Gastrocnemius medialis (tissue), 4 donors: ENCODE results near the gene RASSF4. TPM values are rescaled to one million over a fixed set of nuclear protein-coding genes. Genes with fewer than 3 reads are reported as not detected.

Experiments used
- ATAC-seq, 2 donors: fragments of 150-250 bp; one replicate each; pipeline ENCODE4 v1.9.1; 2016
- DNase-seq, 2 donors: peaks; one replicate each; pipeline ENCODE4 v3.0.0-alpha.2; 2019
- H3K27ac ChIP-seq, 4 donors: fragments of 200-600 bp; sonication (generic); 1 replicate in 1 of 4; 2 replicates in 3 of 4; pipeline ENCODE4 v1.5.1; 2016 to 2018; ENCODE audit warnings: mild to moderate bottlenecking in 2 of 4, moderate library complexity in 1 of 4
- H3K27me3 ChIP-seq, 3 donors: fragments of 200-600 bp; sonication (generic) in 2 of 3; 1 replicate in 1 of 3; 2 replicates in 2 of 3; pipeline versions ENCODE4 v1.5.1 to v1.6.0; 2016 to 2019; ENCODE audit warnings: mild to moderate bottlenecking in 1 of 3, moderate library complexity in 1 of 3
- H3K36me3 ChIP-seq, 2 donors: fragments of 200-600 bp; sonication (generic) in 1 of 2; one replicate each; pipeline ENCODE4 v1.5.1; 2017 to 2018
- H3K4me1 ChIP-seq, 2 donors: fragments of 200-600 bp; sonication (generic) in 1 of 2; one replicate each; pipeline ENCODE4 v1.5.1; 2016 to 2017; ENCODE audit warnings: mild to moderate bottlenecking in 2 of 2
- H3K4me3 ChIP-seq, 4 donors: fragments of 200-600 bp; sonication (generic) in 3 of 4; 1 replicate in 1 of 4; 2 replicates in 3 of 4; pipeline ENCODE4 v1.5.1; 2016 to 2019; ENCODE audit warnings: mild to moderate bottlenecking in 2 of 4
- H3K9me3 ChIP-seq, 3 donors: fragments of 200-600 bp; sonication (generic) in 2 of 3; 1 replicate in 1 of 3; 2 replicates in 2 of 3; pipeline ENCODE4 v1.5.1; 2016 to 2019
- POLR2A ChIP-seq, 2 donors: fragments of 450-650 bp; IDR thresholded peaks; one replicate each; pipeline ENCODE4 v1.6.1; 2017; ENCODE audit warnings: antibody characterized with exemption in 2 of 2, mild to moderate bottlenecking in 2 of 2, moderate library complexity in 2 of 2
- in situ Hi-C, 4 donors: fragments of 200-750 bp; cut with MboI; loops; one replicate each; pipeline versions ENCODE4 v1.15.0 to v1.8.0; 2017; ENCODE audit warnings: low sequenced_read_pairs in 4 of 4
- intact Hi-C: fragments of 100-400 bp; cut with DNase I; formaldehyde crosslinking; loops from one replicate; pipeline ENCODE4 v1.15.1; 2023; ENCODE audit warnings: low total_unique reads
- total RNA-seq, 4 donors: library from RNA; depleted of rRNA; stranded (reverse); fragments of >200 nt; gene quantifications; one replicate each; pipeline versions ENCODE4 v1.1.0 to v1.2.3, GENCODE V29; 2016
- TF ChIP-seq, protein P1 (sequence below), 5 experiments: fragments of 450-650 bp in 3 of 5; fragments of 200-600 bp in 2 of 5; sonication (generic) in 2 of 5; IDR thresholded peaks in 4 of 5; conservative IDR thresholded peaks in 1 of 5; 1 replicate in 4 of 5; 2 replicates in 1 of 5; pipeline ENCODE4 v1.5.1; 2016 to 2019; ENCODE audit warnings: antibody characterized with exemption in 5 of 5, mild to moderate bottlenecking in 3 of 5, moderate library complexity in 3 of 5

The RASSF4 gene
- total RNA-seq, 4 donors from 2014 or later, result 9.4 to 39.7 (median 24.0) TPM

DNA sequence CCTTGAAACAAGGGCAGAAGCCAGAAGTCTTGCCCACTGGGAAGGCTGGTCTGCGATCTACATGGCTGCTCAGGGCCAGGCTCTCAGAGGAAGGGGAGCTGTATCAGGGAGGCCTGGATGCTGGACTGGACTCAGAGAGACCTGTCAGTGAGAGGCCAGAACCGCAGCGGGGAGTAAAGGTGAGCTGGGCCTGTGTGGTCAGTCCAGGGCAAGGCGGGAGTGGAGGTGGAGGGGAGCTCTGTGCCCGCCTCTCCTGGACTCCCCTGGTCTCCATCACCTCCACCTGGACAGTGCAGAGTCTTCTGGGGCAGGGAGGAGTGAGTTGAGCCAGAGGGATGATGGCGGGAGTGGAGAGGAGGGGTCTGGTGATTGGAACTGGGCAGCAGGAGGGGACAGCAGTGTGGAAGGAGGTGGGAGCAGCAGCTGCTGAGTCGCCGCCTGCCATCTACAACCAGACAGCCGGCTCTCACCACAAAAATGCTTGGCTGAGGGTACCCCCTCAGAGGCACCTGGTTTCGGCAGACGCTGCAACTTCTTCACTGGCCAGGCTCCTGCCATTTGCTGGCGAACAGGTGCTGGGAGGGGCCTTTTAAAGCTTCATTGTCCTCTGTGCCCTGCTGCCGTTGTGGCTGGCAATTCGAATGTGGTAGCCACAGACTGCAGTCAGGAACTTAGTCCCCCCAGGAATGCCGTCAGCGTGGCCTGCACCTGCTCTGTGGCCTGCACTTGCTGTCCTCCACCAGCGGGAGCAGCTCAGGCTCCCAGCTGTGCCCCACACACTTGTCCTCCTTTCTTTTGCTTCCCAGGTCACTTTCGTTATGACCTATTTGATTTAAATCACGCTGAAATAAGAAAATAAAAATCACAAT is 3.5 kb downstream of the RASSF4 start:
- intact Hi-C loops (no loop called here), in situ Hi-C loops (no loop called here)
- peak; percentile 21 to 49 for ATAC-seq
- peak; percentile 71 to 88 for DNase-seq
- Histone ChIP-seq H3K27ac (peak overlapping the region; percentile 89 to 97 (median 95)), H3K36me3 (no peaks in the 10 kb centered on the region), H3K4me1 (peaks cover 87% of the 10 kb centered on the region in 2 donors), H3K4me3 (peak overlapping the region; percentile 21 to 43 (median 38)), H3K9me3 (no peaks in the 10 kb centered on the region), H3K27me3 (no peaks in the 10 kb centered on the region)
- TF ChIP-seq, protein P1, sequence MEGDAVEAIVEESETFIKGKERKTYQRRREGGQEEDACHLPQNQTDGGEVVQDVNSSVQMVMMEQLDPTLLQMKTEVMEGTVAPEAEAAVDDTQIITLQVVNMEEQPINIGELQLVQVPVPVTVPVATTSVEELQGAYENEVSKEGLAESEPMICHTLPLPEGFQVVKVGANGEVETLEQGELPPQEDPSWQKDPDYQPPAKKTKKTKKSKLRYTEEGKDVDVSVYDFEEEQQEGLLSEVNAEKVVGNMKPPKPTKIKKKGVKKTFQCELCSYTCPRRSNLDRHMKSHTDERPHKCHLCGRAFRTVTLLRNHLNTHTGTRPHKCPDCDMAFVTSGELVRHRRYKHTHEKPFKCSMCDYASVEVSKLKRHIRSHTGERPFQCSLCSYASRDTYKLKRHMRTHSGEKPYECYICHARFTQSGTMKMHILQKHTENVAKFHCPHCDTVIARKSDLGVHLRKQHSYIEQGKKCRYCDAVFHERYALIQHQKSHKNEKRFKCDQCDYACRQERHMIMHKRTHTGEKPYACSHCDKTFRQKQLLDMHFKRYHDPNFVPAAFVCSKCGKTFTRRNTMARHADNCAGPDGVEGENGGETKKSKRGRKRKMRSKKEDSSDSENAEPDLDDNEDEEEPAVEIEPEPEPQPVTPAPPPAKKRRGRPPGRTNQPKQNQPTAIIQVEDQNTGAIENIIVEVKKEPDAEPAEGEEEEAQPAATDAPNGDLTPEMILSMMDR (IDR thresholded peaks at IDR 0.05 in 4 of 5, conservative IDR thresholded peaks at IDR 0.05 in 1 of 5), result peak; percentile 44 to 68 (median 54)
- TF ChIP-seq POLR2A (IDR thresholded peaks at IDR 0.05), result peak; percentile 24 to 46

DNA sequence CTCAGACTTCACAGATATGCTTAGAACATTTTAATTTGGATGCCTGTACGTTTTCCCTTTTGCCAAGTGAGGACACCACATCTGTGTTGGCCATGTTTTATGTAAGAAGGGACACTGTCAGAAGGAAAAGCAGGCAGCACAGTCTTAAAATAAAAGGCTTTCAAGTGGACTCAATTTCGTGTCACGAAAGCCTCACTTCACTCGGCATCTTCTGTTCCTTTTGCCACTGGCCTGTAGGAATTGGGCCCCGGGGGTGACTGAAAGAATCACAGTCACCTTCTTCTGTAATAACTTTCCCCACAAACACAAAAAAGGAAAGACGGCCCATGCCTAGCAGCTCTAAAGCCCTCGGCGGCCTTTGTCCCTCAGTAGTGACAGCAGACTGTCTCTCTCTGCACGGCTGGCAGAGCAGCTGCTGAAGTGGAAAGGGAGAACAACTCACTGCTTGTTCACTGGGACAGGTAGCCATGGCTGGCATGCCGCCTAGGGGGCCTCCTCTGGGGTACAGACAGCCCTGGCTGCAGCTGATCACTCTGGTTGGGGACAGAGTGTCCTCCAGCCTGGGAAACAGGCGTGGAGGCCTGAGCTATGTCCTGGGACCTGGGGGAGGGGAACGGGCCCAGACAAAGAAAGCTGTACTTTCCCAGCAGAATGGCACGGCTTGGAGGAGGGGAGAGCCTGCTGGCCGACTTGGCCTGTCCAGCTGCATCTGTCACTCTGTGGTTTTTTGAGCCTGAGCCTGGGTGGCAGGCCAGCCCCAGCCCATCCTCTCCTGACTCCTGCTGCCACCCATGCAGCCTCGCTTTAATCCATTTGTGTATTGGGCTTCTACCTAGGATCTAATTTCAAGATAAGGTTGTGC is 4.4 kb downstream of the RASSF4 start:
- peaks cover 87 to 89% of the 10 kb centered on the region in 2 donors for H3K4me1 ChIP-seq
- H3K36me3 ChIP-seq, result no peaks in the 10 kb centered on the region
- intact Hi-C loops, result loop anchor here (2.0 kb wide), 1 partner anchor 31 kb away; no protein-coding TSS in a partner anchor
- in situ Hi-C loops, result no loop called here
- no peaks in the 10 kb centered on the region for H3K9me3 ChIP-seq
- peak overlapping the region; percentile 89 to 97 (median 95) for H3K27ac ChIP-seq
- H3K4me3 ChIP-seq, result peak overlapping the region; percentile 21 to 43 (median 38)
- TF ChIP-seq, protein P1 (IDR thresholded peaks at IDR 0.05 in 4 of 5, conservative IDR thresholded peaks at IDR 0.05 in 1 of 5), result peak in 1 of 5 experiments; percentile 9
- peak in 1 of 2 donors; percentile 38 for TF ChIP-seq POLR2A (IDR thresholded peaks at IDR 0.05)
- H3K27me3 ChIP-seq, result no peaks in the 10 kb centered on the region
- DNase-seq (peak; percentile 95 to 96), ATAC-seq (peak; percentile 63 to 71)

DNA sequence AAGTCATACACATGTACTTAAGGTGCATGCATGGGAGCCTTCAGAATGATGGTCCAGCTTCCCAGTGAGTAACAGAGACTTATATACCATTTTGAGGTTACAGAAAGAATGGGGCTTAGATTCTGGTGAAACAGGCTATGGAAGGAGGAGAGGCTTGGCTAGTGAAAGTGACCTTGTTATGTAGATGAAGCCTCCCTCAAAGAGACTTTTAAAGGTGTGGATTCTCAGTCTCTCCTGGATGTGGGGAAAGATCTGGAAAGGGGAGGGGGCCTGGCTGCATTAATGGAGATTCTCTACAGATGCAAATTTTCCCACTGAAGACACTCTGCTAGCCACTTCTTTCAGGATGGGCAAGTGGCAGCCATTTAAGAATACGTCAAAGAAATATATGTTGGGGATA is 5.5 kb downstream of the RASSF4 start:
- ATAC-seq, result no peak
- Histone ChIP-seq H3K4me3 (no peak overlapping the region), H3K27me3 (no peaks in the 10 kb centered on the region), H3K36me3 (no peaks in the 10 kb centered on the region), H3K9me3 (no peaks in the 10 kb centered on the region), H3K27ac (peak overlapping the region; percentile 89 to 97 (median 95)), H3K4me1 (peaks cover 94 to 95% of the 10 kb centered on the region in 2 donors)
- no peak for TF ChIP-seq POLR2A (IDR thresholded peaks at IDR 0.05)
- TF ChIP-seq, protein P1 (IDR thresholded peaks at IDR 0.05 in 4 of 5, conservative IDR thresholded peaks at IDR 0.05 in 1 of 5), result no peak
- in situ Hi-C loops, result no loop called here
- intact Hi-C loops, result loop anchor here (2.0 kb wide), 1 partner anchor 32 kb away; no protein-coding TSS in a partner anchor
- no peak for DNase-seq

DNA sequence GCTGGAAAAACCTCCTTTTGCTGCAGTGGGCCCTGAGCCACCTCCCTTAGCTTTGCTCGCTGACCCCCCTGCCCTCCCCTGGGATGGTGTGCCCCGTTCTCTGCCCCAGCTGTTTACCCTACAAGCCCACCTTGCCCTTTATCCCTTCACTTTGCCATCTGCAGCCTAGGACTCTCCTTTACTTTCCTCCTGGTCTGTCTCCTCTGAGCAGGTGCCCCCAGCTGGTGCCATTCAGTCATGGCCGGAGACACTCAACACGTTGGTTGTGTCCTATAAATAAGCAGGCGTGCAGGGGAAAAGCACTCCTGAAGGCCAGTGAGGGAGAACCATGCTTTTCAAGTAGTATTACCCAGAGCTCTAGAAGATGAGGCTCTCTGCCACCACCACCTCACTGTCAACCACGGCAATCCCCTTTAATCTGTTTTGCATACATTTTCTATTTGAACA is 6.1 kb downstream of the RASSF4 start:
- peaks cover 91% of the 10 kb centered on the region in 2 donors for H3K4me1 ChIP-seq
- no peak for TF ChIP-seq POLR2A (IDR thresholded peaks at IDR 0.05)
- TF ChIP-seq, protein P1 (IDR thresholded peaks at IDR 0.05 in 4 of 5, conservative IDR thresholded peaks at IDR 0.05 in 1 of 5), result peak in 3 of 5 experiments; percentile 18 to 33 (median 22)
- intact Hi-C loops, result loop anchor here (2.0 kb wide), 1 partner anchor 33 kb away; no protein-coding TSS in a partner anchor

More for the DNA sequence above, 6.1 kb downstream of the RASSF4 start:
- H3K27me3 ChIP-seq, result no peaks in the 10 kb centered on the region
- no peaks in the 10 kb centered on the region for H3K36me3 ChIP-seq
- in situ Hi-C loops, result no loop called here
- ATAC-seq (peak; percentile 32 to 38), DNase-seq (peak; percentile 66 to 83)
- peak overlapping the region; percentile 89 to 97 (median 95) for H3K27ac ChIP-seq
- H3K4me3 ChIP-seq, result no peak overlapping the region
- H3K9me3 ChIP-seq, result no peaks in the 10 kb centered on the region
